Activated CD4-positive, alpha-beta T cell treated with anti-CD3 and anti-CD28 coated beads, Interleukin-2, amount 50 U/mL, for 1 hour (primary cell): ENCODE data around the gene PACS2.
A peak's percentile ranks its signal among the peaks of the same experiment; 100 is the strongest.
"Not testable (repeated sequence)": the region's sequence is repeated elsewhere in the genome, so short reads cannot be mapped to it uniquely, and the experiment has no call there.

Source experiments
- DNase-seq: peaks from one replicate; pipeline ENCODE4 v3.0.0-alpha.2; 2020

The PACS2 gene

DNA sequence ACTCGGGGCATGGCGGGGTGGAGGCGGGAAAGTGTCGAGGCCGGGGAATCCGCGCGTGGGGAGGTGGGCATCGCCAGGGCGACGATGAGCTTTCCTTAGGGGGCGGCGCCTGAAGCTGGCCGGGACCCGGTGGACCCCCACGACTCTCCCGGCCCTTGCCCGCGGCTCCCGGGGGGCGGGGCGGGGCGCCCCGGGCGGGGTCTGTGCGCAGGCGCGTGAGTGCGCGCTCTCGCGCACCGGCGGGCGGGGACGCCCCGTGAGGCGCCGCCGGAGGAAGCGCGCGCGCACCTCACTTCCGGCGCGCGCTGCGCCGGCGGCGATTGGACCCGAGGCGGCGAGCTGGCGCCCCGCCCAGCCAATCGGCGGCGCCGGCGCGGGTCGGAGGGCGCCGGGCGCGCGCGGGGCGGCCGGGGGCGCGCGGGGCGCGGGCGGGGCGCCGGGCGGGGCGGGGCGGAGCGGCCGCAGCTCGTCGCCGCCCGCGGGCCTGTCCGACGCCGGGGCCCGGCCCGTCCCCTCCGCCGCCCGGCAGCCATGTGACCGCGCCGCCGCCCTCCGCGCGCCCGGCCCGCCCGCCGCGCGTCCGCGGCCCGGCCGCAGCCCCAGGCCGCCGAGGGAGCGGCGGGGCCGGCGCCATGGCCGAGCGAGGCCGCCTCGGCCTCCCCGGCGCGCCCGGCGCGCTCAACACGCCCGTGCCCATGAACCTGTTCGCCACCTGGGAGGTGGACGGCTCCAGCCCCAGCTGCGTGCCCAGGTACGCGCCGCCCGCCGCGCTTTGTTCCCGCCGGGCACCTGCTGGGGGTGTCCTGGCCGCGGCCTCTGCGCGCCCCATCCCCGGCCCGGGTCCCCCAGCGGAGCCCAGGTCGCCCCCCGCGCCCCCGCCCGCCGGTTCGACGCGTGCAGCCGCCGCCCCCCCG is at the start of gene PACS2:
Gene PACS2, plus strand, starts transcription at position 462 of the 914 bp plus-strand sequence. Its CDS starts 171 bp downstream, at position 633.
- peak; percentile 70 for DNase-seq

DNA sequence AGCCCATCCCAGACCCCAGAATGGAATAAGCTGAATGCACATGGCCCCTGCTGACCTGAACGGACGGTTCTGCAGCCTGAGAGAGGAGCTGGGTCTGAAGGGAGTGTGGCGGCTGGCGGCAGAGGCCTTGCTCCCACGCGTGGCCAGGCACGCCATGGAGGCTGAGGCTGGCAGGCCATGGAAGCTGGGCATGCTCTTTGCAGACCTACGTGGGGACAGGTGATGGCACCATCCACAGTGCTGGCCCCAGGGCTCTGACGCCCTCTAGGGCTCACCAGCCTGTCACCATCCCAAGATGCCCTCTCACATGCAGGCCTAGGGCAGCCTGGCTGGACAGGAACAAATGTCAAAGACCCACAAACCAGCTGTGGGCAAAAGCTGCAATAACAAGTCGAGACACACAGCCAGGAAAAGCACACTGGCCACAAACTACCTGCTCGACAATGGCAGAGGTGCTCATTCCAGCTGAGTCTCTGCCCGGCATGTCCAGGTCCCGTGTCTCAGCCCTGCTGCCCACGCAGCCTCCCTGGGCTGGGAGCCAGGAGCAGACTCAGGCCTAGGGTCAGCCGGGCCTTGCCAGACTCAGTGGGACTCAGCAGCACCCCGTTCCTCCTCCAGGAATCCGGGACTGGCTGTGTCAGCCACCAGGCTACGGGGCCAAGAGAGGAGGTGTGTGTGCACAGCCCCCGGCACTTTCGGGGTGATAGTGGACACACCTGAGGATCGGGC is 46.6 kb upstream of the PACS2 start:
- no peak for DNase-seq

DNA sequence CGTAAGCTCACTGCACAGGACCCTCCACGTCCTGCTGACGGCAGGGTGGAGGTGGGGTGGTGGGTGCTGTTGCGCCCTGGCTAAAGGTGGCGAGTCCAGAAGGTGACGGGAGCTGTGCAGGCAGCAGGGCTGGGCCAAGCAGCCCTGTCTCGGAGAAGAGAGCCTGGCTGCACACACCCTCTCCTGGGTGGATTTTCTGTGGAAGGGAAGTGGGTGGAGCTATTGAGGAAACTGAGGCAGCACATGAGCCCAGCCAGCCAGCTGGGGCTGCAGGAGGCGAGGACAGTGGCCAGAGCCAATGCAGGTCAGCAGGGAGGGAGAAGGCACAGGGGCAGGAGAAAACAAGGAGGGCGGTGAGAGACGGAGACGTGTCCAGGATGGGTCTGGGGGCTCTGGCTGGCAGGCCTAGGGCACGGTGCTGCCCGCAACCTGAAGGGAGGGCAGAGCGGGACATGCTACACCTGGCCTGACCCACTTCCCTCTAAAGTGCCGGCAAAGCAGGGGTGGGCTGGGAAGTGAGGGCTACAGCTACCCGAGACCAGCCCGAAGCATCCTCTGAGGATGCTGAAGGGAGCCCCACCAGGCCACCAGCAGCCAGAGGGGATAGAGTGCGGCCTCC is 45.7 kb upstream of the PACS2 start:
- DNase-seq, result no peak

DNA sequence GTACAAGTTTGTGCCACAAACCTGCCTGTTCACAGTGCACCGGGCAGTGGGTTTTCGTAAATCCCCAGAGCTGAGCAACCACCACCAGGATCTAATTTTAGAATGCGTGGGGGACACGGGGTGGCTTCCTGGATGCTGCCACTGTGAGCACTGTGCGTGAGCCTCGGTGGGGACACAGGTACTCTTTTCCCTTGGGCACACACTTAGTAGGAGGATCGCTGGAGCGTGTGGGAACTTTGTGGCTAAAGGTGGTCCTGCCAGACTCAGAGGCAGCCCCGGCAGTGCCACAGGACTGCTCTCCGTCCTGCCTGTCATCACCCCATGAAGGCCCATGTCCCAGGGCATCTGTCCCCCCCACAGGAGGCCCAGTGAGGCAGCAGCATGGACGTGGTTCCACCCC is 45.1 kb upstream of the PACS2 start:
- DNase-seq, result no peak

DNA sequence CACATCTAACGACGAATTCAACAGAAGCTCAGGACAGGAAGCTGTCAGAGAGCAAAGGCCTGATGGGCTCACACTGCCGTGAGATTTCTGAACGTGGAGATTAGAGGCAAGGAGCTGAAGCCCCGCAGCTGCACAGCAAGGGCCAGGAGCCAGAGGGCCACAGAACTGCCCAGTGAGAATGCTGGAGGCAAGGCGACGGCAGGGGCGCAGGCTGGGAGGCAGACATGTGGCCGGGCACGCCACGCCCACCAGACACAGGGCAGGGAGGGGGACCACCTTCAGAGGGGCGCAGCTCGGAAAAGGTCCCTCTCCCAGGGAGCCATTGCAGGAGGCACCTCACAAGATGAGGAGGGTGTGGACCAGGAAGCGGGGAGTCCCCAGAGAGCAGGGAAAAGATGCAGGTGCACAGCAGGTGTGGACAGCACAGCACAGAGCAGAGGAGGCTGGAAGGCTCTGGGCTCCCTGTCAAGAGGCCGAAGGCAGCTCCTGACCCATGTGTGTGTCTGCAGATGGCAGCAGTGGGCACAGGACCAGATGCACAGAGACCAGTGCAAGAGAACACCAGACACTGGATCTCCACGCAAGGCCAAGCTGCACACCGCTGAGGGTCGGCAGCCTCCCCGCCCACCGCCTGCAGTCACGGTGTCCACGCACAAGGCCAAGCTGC is 43.2 kb upstream of the PACS2 start:
- no peak for DNase-seq

DNA sequence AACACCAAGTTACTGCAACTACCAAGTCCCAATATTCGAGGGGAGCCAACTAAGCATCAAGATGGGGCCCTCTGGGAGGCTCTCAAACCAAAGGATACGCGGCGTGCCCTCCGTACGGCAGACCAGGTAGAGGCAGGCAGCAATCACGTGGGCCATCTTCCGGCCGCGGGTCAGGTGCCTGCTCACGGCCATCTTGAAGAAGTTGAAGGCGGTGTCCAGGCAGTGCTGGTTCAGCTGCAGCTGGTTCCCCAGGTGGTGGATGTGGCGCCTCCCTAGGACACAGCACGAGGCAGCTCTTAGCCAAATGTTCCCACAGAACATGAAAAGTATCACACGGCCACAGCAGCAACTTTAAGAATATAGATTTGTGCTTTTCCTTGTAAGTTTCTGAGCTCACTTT is 41.9 kb upstream of the PACS2 start:
- DNase-seq, result no peak

DNA sequence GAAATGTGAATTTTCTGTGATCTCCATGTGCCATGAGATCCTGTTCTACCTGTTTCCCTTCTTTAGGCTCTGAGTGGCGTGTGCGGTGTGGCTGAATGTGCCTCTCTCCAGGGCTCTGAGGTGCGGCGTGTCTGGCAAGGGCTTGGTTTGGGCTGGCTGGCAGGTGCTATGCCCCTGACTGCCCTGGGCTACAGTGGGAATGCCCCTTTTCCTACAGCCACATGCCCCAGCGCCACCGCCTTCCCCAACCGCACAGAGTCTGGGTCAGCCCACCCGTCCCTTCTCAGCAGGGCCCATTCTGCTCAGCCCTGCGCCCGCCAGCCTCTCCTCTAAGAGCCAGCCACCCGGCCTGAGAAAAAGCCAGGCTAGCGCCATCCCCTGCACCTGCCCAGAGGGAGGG is 41.5 kb upstream of the PACS2 start:
- no peak for DNase-seq

DNA sequence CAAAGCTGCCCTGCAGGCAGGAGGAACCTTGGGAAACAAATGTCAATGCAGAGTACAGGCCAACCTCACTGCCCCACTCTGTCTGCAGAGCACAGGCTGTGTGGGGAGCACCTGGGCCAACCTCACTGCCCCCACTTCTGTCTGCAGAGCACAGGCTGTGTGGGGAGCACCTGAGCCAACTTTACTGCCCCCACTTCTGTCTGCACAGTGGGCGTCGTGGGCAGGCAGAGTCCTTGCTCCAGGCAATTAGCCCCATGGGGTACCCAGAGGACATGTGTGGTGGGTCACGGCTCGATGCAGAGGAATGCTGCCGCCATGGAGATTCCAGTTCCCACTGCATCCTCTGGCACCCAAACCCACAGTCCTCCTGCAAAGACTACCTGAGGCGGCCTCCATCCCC is 39.9 kb upstream of the PACS2 start:
- DNase-seq, result no peak

DNA sequence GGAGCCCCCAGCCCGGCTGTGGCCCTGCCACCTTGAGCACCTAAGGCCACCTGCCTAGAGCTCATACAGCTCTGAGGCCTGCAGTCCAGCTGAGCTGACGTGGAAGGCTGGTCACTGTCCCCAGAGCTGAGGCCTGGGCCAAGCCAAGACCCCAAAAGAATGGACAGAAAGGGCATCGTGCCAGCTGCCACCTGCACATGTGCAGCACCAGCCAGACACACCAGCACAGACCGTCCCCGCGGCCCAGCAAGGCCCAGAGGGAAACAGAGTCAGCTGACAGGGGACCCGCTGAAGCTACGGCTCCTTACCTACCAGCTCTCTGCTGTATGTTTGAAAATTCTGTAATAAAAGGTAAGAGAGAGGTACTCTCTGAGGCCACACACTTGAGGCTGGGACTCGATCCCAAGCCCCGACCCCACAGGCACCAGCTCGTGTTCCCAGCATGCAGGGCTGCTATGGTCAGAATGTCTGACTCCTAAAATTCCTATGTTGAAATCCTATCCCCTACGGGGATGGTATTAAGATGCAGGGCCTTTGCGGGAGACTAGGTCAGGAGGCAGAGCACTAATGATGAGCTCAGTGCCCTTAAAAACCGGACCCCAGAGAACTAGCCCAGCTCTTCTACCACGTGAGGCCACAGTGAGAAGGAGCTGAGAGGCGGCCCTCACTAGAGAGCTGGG is 39.1 kb upstream of the PACS2 start:
- DNase-seq, result no peak

DNA sequence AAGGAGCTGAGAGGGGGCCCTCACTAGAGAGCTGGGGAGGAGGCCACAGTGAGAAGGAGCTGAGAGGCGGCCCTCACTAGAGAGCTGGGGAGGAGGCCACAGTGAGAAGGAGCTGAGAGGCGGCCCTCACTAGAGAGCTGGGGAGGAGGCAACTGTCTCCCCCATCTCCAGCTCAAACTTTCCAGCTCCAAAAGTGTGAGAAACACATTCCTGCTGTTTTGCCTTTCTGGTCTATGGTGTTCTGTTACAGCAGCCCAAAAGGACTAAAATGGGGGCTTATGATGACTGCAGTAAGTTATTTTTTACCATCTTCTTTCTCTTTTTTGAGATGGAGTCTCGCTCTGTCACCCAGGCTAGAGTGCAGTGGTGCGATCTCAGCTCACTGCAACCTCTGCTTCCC is 37.1 kb upstream of the PACS2 start:
- DNase-seq, result not testable (repeated sequence)

DNA sequence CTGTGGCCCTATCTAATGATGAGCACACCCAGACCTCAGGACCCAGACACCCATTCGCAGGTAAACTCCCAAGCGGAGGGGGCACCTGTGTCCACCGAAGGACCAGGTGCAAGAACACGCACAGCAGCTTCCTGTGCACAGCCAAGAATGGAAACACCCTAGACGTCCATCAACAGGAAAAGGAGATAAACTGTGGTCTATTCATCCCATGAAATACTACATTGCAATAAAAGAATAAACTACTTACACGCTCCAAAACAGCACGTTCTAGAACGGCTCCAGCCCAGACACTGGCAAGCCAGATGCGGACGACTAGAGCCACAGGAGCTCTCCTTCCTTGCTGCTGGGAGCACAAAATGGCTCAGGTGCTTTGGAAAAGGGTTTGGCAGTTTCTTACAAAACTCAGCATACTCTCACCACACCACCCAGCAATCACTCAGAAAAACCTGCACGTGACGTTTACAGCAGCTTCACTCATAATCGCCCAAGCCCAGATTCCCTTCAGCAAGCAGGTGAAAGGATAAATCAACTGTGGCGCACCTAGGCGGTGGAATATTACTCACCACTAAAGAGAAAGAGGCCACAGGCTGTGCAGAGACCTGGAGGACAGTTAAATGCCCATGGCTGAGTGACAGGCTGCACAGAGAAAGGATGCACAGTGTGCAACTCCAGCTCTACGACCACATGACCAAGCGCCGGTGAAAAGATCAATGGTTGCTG is 34.7 kb upstream of the PACS2 start:
- no peak for DNase-seq

DNA sequence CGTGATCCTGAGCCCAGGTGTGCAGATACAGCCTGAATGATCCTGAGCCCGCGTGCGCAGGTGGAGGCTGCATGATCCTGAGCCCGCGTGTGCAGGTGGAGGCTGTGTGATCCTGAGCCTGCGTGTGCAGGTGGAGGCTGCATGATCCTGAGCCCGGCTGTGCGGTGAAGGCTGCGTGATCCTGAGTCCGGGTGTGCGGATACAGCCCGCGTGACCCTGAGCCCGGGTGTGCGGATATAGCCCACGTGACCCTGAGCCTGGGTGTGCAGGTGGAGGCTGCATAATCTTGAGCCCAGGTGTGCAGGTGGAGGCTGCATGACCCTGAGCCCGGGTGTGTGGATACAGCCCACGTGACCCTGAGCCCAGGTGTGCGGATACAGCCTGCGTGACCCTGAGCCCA is 34.0 kb upstream of the PACS2 start:
- no peak for DNase-seq

DNA sequence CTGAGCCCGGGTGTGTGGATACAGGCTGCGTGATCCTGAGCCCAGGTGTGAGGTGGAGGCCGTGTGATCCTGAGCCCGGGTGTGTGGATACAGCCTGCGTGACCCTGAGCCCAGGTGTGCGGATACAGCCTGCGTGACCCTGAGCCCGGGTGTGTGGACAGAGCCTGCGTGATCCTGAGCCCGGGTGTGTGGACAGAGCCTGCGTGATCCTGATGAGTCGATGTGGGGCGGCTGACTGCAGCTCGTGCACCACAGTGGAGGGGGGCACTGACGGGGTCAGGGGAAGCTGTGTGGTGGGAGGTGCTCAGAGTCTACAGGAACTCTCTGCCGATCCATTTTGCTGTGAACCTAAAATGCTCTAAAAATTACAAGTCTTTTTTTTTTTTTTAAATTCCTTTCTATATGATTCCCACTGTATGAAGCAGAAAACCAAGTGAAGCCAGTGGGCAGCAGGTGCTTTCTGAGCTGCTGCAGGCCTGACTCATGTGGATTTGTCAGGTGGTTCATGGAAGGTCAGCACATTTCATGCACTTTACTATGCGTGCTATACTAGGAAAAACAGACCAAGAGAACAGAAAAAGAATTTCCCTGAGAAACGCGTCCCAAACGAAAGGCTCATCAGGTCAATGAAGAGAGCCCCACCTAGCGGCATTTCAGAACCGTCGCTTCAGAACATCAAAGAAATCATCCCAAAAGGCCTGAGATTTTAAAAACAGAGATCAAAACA is 33.0 kb upstream of the PACS2 start:
- no peak for DNase-seq

DNA sequence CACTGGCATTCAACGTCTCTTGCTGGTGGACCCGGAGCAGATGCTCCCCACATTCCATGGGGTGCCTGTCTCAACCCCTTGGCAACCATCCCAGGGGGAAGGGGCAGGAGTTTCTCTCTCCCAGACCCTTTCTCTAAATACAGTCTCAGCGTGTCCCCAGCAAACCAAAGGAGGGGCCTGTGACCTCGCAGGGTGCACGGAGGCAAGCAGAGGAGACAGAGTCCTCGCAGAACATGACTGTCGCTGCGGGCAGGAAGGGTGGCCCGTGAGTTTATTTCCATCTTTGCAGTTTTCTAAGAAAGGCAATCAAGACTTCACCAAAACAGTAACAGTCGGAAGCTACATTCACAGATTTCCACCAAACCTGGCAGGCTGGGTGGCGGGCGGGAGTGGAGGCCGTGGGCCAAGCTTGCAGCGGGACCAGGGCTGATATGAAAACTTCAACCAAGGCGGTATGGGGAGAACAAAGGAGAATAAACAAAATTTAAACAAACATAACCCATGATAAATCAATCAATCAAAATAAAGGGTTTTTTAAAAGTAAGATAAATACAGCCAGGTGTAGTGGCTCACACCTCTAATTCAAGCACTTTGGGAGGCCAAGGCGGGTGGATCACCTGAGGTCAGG is 32.3 kb upstream of the PACS2 start:
- DNase-seq, result no peak

DNA sequence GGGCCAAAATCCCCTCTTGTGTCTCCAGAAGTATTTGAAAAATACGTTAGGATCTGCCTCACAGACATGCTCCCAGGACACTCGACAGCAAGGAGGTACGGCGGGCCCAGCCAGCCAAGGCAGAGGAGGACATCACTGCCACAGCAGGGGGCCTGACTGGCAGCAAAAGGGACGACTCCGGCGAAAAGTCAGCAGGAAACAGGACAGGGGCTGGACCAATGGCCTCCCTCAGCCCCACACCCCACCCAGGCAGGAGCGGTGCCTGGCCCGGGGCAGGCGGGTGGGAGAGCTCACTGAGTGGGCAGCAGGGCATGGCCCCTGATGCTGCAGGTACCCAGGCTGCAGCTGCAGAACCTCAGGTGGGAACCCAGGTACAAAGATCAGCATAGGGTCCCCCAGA is 31.5 kb upstream of the PACS2 start:
- DNase-seq, result no peak

DNA sequence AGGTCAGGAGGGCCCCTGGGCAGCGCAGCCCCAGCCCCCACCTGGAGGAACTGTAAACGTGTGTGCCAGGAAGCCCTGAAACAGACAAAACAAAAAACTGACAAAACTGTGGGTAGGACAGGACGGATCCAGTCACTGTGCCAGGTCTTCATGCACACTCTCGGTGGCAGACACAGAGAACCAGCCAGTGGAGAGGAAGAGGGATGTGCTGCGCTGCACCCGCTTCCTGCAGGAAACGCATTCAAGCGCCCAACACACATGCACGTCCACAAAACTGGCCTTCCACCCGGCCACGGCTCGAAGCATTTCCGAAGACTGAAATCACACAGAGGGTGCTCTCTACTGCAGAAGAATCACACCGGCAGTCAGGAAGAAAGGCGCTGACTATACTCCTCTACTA is 30.6 kb upstream of the PACS2 start:
- DNase-seq, result no peak

DNA sequence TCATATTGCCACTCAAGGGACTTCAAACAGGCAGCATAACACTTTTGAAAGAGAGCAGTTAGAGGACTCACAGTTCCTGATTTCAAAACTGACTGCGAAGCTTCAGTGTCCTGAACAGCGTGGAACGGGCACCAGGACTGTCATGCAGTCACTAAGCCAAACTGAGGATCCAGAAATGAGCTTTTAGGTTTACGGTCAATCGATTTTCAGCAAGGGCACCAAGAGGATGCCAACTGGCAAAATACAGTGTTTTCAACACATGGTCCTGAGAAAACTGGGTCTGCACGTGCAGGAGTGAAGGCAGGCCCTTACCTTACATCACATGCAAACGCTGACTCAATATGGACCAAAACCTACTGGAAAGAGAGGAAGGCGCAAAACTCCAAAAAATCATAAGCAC is 29.4 kb upstream of the PACS2 start:
- no peak for DNase-seq

DNA sequence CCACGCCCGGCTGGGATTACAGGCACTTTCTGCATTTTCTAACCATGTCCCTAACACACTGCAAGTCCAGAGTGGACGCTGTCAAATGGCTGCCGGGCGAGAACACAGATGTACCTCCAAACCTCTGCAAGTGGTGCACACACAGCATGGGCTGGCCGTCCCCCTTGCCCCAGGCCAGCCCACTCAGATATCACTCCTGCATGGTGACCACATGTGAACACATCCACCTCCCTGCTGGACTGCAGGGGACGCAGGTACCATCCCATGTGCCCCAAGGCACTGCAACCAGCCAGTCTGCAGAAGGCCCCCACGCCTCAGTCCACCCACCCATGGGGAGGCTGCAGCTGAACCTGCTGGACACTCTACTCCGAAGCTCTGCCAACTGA is 27.8 kb upstream of the PACS2 start:
- DNase-seq, result no peak

DNA sequence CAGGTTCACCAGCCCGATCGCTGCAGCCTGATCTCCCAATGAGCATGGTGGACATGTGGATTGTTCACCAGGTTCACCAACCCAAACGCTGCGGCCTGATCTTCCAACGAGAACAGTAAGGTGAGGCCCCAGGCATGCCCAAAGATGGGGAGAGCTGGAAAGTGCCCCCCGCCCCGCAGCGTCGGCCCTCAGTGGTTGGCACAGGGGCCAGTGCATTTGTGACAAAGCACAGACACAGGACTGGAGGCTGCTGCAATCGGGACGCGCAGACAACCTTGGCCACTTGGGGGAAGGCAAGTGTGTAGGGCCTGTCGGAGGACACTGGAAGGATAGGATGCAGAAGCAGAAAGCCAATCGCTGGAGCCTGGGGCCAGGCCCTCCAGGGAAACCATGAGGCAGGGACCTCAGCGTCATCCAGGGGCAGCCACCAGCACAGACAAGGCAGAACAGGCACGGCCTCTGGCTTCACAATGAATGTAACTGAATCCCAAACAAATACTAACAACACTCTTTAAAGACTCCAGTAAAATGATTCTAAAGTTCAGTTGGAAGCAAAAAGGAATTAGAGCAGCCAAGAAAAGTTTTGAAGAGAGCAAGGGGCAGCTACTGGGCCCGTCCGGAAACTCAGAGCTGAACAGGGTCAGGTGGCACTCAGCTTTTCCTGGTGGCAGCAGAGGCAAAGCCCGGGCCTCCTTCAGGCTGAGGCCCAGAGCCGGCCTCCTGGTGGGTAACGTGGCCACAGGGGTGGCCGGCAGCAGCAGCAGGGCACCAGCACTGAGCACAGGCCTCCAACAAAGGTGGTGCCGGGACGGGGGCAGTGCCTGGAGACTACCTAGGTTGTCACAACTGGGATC is 27.1 kb upstream of the PACS2 start:
- no peak for DNase-seq

DNA sequence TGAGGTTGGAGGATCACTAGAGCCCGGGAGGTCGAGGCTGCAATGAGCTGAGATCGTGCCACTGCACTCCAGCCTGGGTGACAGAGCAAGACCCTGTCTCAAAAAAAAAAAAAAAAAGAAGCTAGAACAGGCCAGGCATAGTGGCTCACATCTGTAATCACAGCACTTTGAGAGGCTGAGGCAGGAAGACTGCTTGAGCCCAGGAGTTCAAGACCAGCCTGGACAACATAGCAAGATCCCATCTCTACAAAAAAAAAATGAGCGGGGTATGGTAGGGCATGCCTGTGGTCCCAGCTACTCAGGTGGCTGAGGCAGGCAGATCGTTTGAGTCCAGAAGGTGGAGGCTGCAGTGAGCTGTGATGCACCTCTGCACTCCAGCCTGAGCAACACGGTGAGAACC is 25.6 kb upstream of the PACS2 start:
- DNase-seq, result not testable (repeated sequence)
